GM10248 (cell line): ENCODE results near the gene BYSL.

Experiments
- CTCF ChIA-PET: fragments of 300-600 bp; sonication (Branson Sonifier 250); formaldehyde crosslinking; extraction: SDS; loops from one replicate; lab custom pipeline; 2021; ENCODE audit warnings: antibody characterized with exemption; lab: Yijun Ruan, JAX
- POLR2A ChIA-PET: fragments of 350-650 bp; sonication (Branson Sonifier 250); formaldehyde crosslinking; extraction: SDS; loops from one replicate; lab custom pipeline; 2020; ENCODE audit warnings: antibody characterized with exemption; lab: Yijun Ruan, JAX
- DNase-seq: peaks from one replicate; pipeline ENCODE4 v3.0.0; 2012; ENCODE audit errors: extremely low spot score
- TF ChIP-seq, protein P1 (sequence below): IDR thresholded peaks from 2 replicates; pipeline ENCODE4 v1.5.1; 2012; ENCODE audit warnings: mild to moderate bottlenecking, low read depth; ENCODE audit errors: extremely low read depth, missing control alignments, control extremely low read depth

The BYSL gene

GRCh38 chr6:41922154-41922553 lies 855 bp downstream of the BYSL start:
- ChIA-PET POLR2A (interaction anchor here (1.3 kb wide), 1 partner anchor 27 kb away, joined by 4 read pairs; no protein-coding TSS in a partner anchor), CTCF (interaction anchor here (0.6 to 5.8 kb wide), 14 partner anchors 11 to 292 kb away, joined by 3 to 116 read pairs (median 16); partner anchors contain the start of genes TOMM6 and USP49)
- DNase-seq: no peak
- TF ChIP-seq, protein P1, sequence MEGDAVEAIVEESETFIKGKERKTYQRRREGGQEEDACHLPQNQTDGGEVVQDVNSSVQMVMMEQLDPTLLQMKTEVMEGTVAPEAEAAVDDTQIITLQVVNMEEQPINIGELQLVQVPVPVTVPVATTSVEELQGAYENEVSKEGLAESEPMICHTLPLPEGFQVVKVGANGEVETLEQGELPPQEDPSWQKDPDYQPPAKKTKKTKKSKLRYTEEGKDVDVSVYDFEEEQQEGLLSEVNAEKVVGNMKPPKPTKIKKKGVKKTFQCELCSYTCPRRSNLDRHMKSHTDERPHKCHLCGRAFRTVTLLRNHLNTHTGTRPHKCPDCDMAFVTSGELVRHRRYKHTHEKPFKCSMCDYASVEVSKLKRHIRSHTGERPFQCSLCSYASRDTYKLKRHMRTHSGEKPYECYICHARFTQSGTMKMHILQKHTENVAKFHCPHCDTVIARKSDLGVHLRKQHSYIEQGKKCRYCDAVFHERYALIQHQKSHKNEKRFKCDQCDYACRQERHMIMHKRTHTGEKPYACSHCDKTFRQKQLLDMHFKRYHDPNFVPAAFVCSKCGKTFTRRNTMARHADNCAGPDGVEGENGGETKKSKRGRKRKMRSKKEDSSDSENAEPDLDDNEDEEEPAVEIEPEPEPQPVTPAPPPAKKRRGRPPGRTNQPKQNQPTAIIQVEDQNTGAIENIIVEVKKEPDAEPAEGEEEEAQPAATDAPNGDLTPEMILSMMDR: no peak

GRCh38 chr6:41927253-41927652 lies 6.0 kb downstream of the BYSL start:
- TF ChIP-seq, protein P1: no peak
- ChIA-PET POLR2A (no interaction called here), CTCF (interaction anchor here (1.0 to 6.1 kb wide), 5 partner anchors 11 to 116 kb away, joined by 3 to 47 read pairs (median 5); no protein-coding TSS in a partner anchor)
- no peak for DNase-seq

GRCh38 chr6:41929924-41930323 lies 8.6 kb downstream of the BYSL start:
- no peak for DNase-seq
- POLR2A ChIA-PET: no interaction called here
- TF ChIP-seq, protein P1: no peak
- CTCF ChIA-PET: interaction anchor here (1.3 to 8.3 kb wide), 4 partner anchors 7 to 129 kb away, joined by 3 to 116 read pairs (median 26); partner anchors contain the start of genes BYSL and MED20

GRCh38 chr6:41931792-41932191 lies 10.5 kb downstream of the BYSL start:
- TF ChIP-seq, protein P1: no peak
- POLR2A ChIA-PET: no interaction called here
- no peak for DNase-seq
- CTCF ChIA-PET: interaction anchor here (2.4 to 8.3 kb wide), 3 partner anchors 7 to 113 kb away, joined by 12 to 116 read pairs (median 47); partner anchors contain the start of genes BYSL and MED20

DNA sequence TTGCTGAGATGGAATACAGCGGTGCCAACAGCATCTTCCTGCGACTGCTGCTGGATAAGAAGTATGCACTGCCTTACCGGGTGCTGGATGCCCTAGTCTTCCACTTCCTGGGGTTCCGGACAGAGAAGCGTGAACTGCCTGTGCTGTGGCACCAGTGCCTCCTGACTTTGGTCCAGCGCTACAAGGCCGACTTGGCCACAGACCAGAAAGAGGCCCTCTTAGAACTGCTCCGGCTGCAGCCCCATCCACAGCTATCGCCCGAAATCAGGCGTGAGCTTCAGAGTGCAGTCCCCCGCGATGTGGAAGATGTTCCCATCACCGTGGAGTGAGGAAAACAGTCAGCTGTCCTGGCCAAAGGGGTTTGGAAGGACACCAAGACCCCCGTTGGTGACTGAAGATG lies 11.1 kb downstream of the BYSL start:
- TF ChIP-seq, protein P1: no peak
- ChIA-PET POLR2A (no interaction called here), CTCF (interaction anchor here (1.1 to 8.3 kb wide), 5 partner anchors 6 to 145 kb away, joined by 7 to 116 read pairs (median 26); partner anchors contain the start of genes BYSL, MED20 and TOMM6)
- no peak for DNase-seq

GRCh38 chr6:41934278-41935192 lies 13.2 kb downstream of the BYSL start:
- CTCF ChIA-PET: interaction anchor here (1.1 to 8.3 kb wide), 11 partner anchors 12 to 147 kb away, joined by 3 to 116 read pairs (median 6); partner anchors contain the start of genes BYSL, MED20, TAF8 and TOMM6
- no peak for DNase-seq
- TF ChIP-seq, protein P1: no peak
- POLR2A ChIA-PET: no interaction called here
